Endothelial cell (in vitro differentiated cells): ENCODE measurements around the gene PPP1R26. TPM values are rescaled to one million over a fixed set of nuclear protein-coding genes. Genes with fewer than 3 reads are reported as not detected.

Experiments
- DNase-seq: peaks from one replicate; pipeline ENCODE4 v3.0.0; 2021; ENCODE audit warnings: low spot score
- H3K27ac Mint-ChIP-seq: one replicate; pipeline ENCODE4 v1.8.0; 2021; ENCODE audit warnings: mixed read lengths, inconsistent platforms; ENCODE audit not compliant: unreplicated experiment
- H3K27me3 Mint-ChIP-seq: one replicate; pipeline ENCODE4 v1.8.0; 2021; ENCODE audit warnings: mild to moderate bottlenecking, moderate library complexity, mixed read lengths, inconsistent platforms; ENCODE audit not compliant: unreplicated experiment
- H3K36me3 Mint-ChIP-seq: one replicate; pipeline ENCODE4 v1.8.0; 2021; ENCODE audit warnings: mild to moderate bottlenecking, low read depth, mixed read lengths, inconsistent platforms; ENCODE audit not compliant: unreplicated experiment
- H3K4me1 Mint-ChIP-seq: one replicate; pipeline ENCODE4 v1.8.0; 2021; ENCODE audit warnings: mild to moderate bottlenecking, mixed read lengths, inconsistent platforms; ENCODE audit not compliant: unreplicated experiment
- H3K4me3 Mint-ChIP-seq: one replicate; pipeline ENCODE4 v1.8.0; 2021; ENCODE audit warnings: mild to moderate bottlenecking, mixed read lengths, inconsistent platforms; ENCODE audit not compliant: unreplicated experiment
- H3K9me3 Mint-ChIP-seq: one replicate; pipeline ENCODE4 v1.8.0; 2021; ENCODE audit warnings: mixed read lengths, inconsistent platforms; ENCODE audit not compliant: unreplicated experiment
- total RNA-seq: library from RNA; stranded (reverse); fragmentation: NEBNext Ultra II Directional; extraction: Animal tissue kit (Norgen Biotek cat#: 25700); gene quantifications from one replicate; pipeline ENCODE4 v1.2.1, GENCODE V29; 2021; ENCODE audit not compliant: unreplicated experiment
- TF ChIP-seq, protein P1 (sequence below): fragments of 200-600 bp; sonication (generic); IDR thresholded peaks from one replicate; pipeline ENCODE4 v1.5.0; 2021; ENCODE audit warnings: antibody characterized with exemption; ENCODE audit not compliant: unreplicated experiment

The PPP1R26 gene
- total RNA-seq, 1 donor from 2014 or later = 21.5 TPM

- H3K27me3 Mint-ChIP-seq = peaks cover 15% of the 10 kb centered on the region
- DNase-seq = no peak
- peaks cover 11% of the 10 kb centered on the region for H3K36me3 Mint-ChIP-seq
- peak overlapping the region; percentile 89 for H3K4me3 Mint-ChIP-seq
- H3K4me1 Mint-ChIP-seq = peaks cover 5% of the 10 kb centered on the region
- TF ChIP-seq, protein P1, sequence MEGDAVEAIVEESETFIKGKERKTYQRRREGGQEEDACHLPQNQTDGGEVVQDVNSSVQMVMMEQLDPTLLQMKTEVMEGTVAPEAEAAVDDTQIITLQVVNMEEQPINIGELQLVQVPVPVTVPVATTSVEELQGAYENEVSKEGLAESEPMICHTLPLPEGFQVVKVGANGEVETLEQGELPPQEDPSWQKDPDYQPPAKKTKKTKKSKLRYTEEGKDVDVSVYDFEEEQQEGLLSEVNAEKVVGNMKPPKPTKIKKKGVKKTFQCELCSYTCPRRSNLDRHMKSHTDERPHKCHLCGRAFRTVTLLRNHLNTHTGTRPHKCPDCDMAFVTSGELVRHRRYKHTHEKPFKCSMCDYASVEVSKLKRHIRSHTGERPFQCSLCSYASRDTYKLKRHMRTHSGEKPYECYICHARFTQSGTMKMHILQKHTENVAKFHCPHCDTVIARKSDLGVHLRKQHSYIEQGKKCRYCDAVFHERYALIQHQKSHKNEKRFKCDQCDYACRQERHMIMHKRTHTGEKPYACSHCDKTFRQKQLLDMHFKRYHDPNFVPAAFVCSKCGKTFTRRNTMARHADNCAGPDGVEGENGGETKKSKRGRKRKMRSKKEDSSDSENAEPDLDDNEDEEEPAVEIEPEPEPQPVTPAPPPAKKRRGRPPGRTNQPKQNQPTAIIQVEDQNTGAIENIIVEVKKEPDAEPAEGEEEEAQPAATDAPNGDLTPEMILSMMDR = no peak
- H3K9me3 Mint-ChIP-seq = no peaks in the 10 kb centered on the region
- H3K27ac Mint-ChIP-seq = no peak overlapping the region
Measured at GRCh38 chr9:135502873-135503321, 23.3 kb downstream of the PPP1R26 start.

DNA sequence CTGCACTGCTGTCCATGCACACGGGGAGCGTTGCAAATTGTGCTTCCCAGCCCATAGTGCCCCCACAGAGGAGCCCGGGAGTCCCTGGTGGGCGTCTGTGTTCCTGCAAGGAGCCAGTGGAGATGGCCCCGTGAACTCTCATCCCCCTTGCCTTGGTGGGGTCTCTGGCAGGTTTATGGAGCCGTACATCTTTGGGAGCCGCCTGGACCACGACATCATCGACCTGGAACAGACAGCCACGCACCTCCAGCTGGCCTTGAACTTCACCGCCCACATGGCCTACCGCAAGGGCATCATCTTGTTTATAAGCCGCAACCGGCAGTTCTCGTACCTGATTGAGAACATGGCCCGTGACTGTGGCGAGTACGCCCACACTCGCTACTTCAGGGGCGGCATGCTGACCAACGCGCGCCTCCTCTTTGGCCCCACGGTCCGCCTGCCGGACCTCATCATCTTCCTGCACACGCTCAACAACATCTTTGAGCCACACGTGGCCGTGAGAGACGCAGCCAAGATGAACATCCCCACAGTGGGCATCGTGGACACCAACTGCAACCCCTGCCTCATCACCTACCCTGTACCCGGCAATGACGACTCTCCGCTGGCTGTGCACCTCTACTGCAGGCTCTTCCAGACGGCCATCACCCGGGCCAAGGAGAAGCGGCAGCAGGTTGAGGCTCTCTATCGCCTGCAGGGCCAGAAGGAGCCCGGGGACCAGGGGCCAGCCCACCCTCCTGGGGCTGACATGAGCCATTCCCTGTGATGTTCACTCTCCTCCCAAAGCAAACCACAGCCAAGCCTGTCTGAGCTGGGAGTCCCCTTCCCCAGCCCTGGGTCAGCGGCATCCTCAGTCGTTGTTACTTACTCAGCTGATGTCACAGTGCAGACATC lies 24.0 kb downstream of the PPP1R26 start:
- Mint-ChIP-seq H3K27me3 (peaks cover 17% of the 10 kb centered on the region), H3K4me1 (peaks cover 5% of the 10 kb centered on the region), H3K36me3 (peaks cover 11% of the 10 kb centered on the region), H3K27ac (no peak overlapping the region), H3K4me3 (peak overlapping the region; percentile 51), H3K9me3 (no peaks in the 10 kb centered on the region)
- DNase-seq = no peak
- TF ChIP-seq, protein P1 = no peak

GRCh38 chr9:135504262-135505243 lies 25.0 kb downstream of the PPP1R26 start:
- H3K27ac Mint-ChIP-seq = no peak overlapping the region
- H3K4me3 Mint-ChIP-seq = peak overlapping the region; percentile 25

DNA sequence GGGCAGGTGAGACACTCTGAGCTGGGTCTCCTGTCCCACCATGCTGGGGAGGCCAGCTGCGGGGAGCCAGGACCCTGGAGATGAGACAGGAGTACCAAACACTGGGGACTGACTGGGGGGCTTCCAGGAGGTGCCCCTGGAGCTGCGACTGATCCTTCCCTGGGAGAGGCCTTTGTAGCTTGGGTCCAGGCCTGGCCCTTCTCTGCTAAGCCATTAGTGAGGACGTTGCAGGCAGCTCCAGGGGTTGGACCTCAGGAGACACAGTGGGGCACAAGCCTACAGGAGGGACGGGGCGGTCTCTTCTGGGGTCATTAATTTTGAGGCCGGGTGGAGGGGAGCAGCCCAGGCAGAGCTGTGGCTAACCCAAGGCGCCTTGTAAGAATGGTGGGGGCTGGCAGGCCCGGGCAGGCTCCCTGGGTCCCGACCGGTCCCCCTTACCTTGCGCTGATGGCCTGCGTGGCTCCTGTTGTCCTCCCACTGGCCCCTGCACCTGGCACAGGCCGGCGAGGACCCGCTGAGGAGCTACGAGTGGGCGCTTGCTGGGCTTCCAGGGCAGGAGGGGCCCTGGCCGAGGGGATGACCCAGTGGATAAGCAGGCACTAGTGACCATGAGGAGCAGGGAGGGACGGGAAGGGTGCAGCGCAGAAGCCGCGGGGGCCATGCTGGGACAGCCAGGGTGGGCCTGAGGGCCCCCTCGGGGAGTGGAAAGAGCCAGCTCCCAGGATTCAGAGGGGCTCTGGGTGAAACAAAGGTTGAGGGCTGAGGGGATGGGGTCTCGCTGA lies 26.0 kb downstream of the PPP1R26 start:
- H3K27ac Mint-ChIP-seq = no peak overlapping the region
- no peaks in the 10 kb centered on the region for H3K9me3 Mint-ChIP-seq
- H3K4me1 Mint-ChIP-seq = peaks cover 5% of the 10 kb centered on the region
- no peak overlapping the region for H3K4me3 Mint-ChIP-seq
- H3K27me3 Mint-ChIP-seq = peaks cover 17% of the 10 kb centered on the region
- no peak for DNase-seq
- TF ChIP-seq, protein P1 = no peak
- H3K36me3 Mint-ChIP-seq = peaks cover 11% of the 10 kb centered on the region

More at GRCh38 chr9:135504262-135505243, 25.0 kb downstream of the PPP1R26 start:
- no peaks in the 10 kb centered on the region for H3K9me3 Mint-ChIP-seq
- peaks cover 17% of the 10 kb centered on the region for H3K27me3 Mint-ChIP-seq
- peaks cover 5% of the 10 kb centered on the region for H3K4me1 Mint-ChIP-seq
- H3K36me3 Mint-ChIP-seq = peaks cover 11% of the 10 kb centered on the region
- TF ChIP-seq, protein P1 = peak; percentile 51
- DNase-seq = peak; percentile 72
